ENCODE data around the gene TRMT2A. TPM values are rescaled to one million over a fixed set of nuclear protein-coding genes. Genes with fewer than 3 reads are reported as not detected.

TRMT2A gene
- polyA plus RNA-seq, 3 donors from 2014 or later: 22.7 to 33.7 (median 27.6) TPM

GRCh38 chr22:20126284-20127029, 9.4 kb upstream of the TRMT2A start:
- Mint-ChIP-seq H3K27ac (no peak overlapping the region), H3K36me3 (peaks cover 13 to 26% (median 15%) of the 10 kb centered on the region in 3 donors), H3K9me3 (peaks cover 0 to 5% (median 0%) of the 10 kb centered on the region in 6 donors), H3K27me3 (ENCODE audit: low read depth in 3 of 3) (peaks cover 24 to 26% (median 26%) of the 10 kb centered on the region in 3 donors), H3K4me3 (no peak overlapping the region), H3K4me1 (peaks cover 32 to 35% of the 10 kb centered on the region in 2 donors)
- no peak for DNase-seq

DNA sequence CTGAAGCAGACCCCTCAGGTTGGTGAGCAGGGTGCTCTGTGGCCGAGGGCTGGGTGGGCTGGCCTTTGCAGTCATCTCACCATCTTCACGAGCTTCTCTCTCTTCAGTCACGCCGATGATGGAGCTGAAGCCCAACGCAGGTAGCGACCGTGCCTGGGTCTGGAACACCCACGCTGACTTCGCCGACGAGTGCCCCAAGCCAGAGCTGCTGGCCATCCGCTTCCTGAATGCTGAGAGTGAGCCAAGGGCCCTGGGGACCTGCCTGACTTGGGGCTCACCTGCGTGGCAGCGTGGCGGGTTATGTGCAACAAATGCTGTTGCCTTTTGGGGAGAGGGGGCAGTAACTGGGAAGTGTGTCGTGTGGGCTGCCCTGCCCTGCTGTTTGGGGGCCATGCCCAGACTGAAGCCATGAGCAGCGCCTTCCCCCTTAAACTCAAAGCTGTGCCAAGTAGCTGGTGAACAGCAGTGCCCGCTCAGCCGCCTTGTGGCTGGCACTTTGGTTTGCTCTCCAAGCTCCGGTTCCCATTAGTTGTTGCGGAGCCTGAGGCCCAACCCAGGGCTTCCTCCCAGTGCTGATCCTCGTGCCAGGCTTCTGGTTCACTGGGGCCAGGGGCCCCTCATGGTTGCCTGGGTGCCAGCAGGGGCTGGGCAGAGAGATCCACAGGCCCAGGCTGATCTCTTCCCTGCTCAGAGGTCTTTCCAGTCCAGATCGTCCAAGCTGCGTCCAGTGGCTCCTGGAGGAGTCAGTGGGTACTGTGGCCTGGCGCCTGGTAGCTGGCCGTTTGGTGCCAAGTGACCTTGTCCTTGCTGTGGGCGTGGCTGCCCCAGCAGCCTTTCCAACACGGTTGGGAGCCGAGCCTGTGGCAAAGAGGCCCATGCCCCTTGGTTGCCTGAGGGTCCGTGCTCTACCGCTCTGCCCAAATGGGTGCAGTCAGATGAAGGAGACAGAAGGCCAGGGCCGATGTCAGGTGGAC, 8.5 kb upstream of the TRMT2A start:
- no peak for DNase-seq
- H3K4me1 Mint-ChIP-seq: peaks cover 32 to 37% of the 10 kb centered on the region in 2 donors
- peaks cover 0 to 5% (median 0%) of the 10 kb centered on the region in 6 donors for H3K9me3 Mint-ChIP-seq
- peaks cover 13 to 27% (median 15%) of the 10 kb centered on the region in 3 donors for H3K36me3 Mint-ChIP-seq
- no peak overlapping the region for H3K27ac Mint-ChIP-seq
- H3K4me3 Mint-ChIP-seq: no peak overlapping the region
- peaks cover 25 to 27% (median 26%) of the 10 kb centered on the region in 3 donors for H3K27me3 Mint-ChIP-seq (ENCODE audit: low read depth in 3 of 3)

DNA sequence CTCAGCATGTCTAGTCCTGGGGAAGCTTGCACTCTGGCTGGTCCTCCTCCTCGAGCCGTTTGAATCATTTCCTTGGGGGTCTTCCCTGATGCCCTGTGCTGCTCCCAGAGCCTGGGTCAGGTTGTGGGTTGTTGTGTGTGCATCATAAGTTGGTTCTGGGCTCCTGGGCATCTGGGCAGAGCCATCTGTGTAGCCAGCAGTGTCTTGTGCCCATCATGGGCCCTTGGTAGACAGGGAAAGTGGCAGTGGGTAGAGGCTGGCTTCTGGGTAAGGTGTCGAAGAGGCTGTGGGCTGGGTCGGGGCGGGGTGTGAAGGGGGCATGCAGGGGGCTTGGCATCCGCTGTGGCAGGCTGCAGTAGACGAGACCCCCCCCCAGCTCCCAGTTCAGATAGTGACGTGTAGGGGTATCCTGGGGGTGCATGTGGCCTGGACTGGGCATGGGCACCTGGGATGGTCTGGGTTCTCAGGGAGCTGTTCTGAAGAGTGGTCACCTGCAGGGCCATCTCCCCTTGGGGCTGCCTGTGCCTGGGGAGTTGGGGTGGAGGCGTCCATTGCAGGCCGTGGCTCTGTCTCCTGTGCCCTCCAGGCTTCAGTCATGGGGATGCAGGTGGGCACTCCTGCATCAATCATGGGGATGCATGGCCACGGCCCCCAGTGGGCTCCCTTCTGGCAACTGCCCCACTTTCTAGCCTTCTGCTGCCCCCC, 7.2 kb upstream of the TRMT2A start:
- no peak for DNase-seq
- Mint-ChIP-seq H3K4me1 (peaks cover 37 to 42% of the 10 kb centered on the region in 2 donors), H3K4me3 (peak overlapping the region in 3 of 5 donors; percentile 38 to 74 (median 41)), H3K9me3 (peaks cover 0 to 5% (median 0%) of the 10 kb centered on the region in 6 donors), H3K36me3 (peaks cover 13 to 34% (median 15%) of the 10 kb centered on the region in 3 donors), H3K27ac (peak overlapping the region in 5 of 6 donors; percentile 76 to 91 (median 87)), H3K27me3 (ENCODE audit: low read depth in 3 of 3) (peaks cover 26 to 30% (median 29%) of the 10 kb centered on the region in 3 donors)

DNA sequence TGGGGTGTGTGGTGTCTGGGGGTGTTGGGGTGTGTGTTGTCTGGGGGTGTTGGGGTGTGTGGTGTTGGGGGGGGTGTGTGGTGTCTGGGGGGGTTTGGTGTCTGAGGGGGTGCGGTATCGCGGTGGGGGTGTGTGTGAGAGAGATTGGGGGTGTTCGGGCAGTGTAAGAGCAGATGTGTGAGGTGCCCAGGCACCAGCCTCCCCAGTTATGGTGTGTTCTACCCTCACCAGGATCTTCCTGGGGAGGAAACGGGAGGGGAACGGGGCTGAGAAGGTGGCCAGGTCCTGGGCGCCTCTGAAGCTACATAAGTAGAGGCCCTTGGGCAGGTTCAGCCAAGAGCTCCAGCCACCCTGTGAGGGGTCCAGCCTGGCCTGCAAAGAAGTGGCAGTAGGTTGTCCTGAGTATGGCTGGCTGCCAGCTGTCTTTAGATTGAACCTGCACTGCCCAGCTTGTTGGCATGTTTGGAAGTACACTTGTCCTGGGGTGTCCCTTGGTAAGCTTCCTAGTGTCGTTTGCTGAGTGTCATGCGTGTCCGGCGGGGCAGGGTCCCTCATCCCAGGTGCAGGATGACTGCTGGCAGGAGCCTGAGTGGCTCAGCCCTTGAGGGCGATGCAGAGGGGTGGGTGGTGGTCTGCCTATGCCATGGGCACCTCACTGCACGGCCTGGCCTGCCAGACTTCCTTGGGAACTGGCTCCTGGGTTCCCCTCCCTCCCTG, 6.5 kb upstream of the TRMT2A start:
- Mint-ChIP-seq H3K27ac (peak overlapping the region; percentile 87 to 98 (median 90)), H3K4me3 (peak overlapping the region; percentile 57 to 74 (median 60)), H3K9me3 (peaks cover 0 to 5% (median 0%) of the 10 kb centered on the region in 6 donors), H3K4me1 (peaks cover 43 to 46% of the 10 kb centered on the region in 2 donors), H3K36me3 (peaks cover 13 to 34% (median 15%) of the 10 kb centered on the region in 3 donors), H3K27me3 (ENCODE audit: low read depth in 3 of 3) (peaks cover 26 to 30% (median 27%) of the 10 kb centered on the region in 3 donors)
- DNase-seq: no peak

DNA sequence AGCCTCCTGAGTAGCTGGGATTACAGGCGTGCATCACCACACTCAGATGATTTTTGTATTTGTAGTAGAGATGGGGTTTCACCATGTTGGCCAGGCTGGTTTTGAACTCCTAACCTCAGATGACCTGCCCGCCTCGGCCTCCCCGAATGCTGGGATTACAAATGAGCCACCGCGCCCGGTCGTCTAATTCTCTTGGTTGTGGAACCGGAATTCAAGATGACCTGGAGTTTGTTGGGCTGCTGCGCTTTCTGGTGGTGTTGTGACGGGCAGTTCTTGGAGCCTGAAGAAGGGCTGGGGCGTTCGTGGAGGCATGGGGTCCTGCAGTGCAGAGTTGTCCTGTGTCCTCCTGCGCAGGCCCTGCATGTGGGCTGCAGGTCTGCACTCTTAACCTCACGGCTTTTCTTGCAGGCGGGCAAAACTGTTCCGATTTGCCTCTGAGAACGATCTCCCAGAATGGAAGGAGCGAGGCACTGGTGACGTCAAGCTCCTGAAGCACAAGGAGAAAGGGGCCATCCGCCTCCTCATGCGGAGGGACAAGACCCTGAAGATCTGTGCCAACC, 4.9 kb upstream of the TRMT2A start:
- Mint-ChIP-seq H3K4me3 (peak overlapping the region in 3 of 5 donors; percentile 21 to 52 (median 42)), H3K36me3 (peaks cover 4 to 23% (median 15%) of the 10 kb centered on the region in 3 donors), H3K9me3 (peaks cover 0 to 5% (median 0%) of the 10 kb centered on the region in 6 donors), H3K27ac (peak overlapping the region; percentile 78 to 98 (median 92)), H3K4me1 (peaks cover 50 to 54% of the 10 kb centered on the region in 2 donors), H3K27me3 (ENCODE audit: low read depth in 3 of 3) (peaks cover 29 to 34% (median 33%) of the 10 kb centered on the region in 3 donors)
- no peak for DNase-seq

GRCh38 chr22:20118300-20119020, 1.4 kb upstream of the TRMT2A start:
- no peak for DNase-seq
- peaks cover 22 to 36% (median 34%) of the 10 kb centered on the region in 3 donors for H3K27me3 Mint-ChIP-seq (ENCODE audit: low read depth in 3 of 3)
- peaks cover 0 to 5% (median 0%) of the 10 kb centered on the region in 6 donors for H3K9me3 Mint-ChIP-seq
- peaks cover 46 to 53% of the 10 kb centered on the region in 2 donors for H3K4me1 Mint-ChIP-seq
- peak overlapping the region; percentile 72 to 89 (median 86) for H3K27ac Mint-ChIP-seq
- peaks cover 3 to 14% (median 8%) of the 10 kb centered on the region in 3 donors for H3K36me3 Mint-ChIP-seq
- H3K4me3 Mint-ChIP-seq: peak overlapping the region; percentile 82 to 86 (median 84)

DNA sequence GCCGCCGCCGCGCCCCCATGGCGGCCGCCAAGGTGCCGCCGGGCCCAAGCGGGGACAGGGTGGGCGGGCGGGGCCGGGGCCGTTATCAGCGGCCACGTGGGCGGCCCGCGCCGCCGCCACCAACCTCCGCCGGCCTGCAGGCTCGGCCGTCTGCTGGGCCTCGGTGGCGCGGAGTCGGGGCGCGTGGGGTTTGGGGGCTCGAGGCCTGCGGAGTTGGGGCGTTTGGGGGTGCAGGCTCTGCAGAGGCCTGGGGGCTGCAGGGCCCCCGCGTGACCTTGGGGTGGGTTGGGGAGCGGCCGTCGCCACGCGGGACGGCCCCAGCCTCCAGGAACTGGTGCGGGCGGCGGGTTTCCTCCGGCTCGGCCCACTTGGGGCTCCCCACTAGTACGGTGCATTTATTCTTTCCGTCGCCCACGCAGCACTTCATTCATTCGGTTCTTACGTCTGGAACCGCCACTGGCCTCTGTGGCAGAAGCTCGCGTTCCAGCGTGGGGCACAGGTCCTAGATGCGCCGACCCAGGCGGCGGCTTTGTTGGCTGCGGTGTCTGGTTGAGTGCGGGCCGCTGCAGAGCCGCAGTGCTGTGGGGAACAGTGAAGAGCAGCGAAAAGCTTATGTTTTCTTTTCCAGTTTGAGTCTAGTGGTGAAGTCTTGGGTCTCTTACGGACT, 740 bp upstream of the TRMT2A start:
- peak; percentile 56 to 61 (median 60) for DNase-seq
- peaks cover 1 to 11% (median 3%) of the 10 kb centered on the region in 3 donors for H3K36me3 Mint-ChIP-seq
- H3K27me3 Mint-ChIP-seq (ENCODE audit: low read depth in 3 of 3): peaks cover 15 to 29% (median 27%) of the 10 kb centered on the region in 3 donors
- peak overlapping the region; percentile 82 to 86 (median 84) for H3K4me3 Mint-ChIP-seq
- peaks cover 39 to 47% of the 10 kb centered on the region in 2 donors for H3K4me1 Mint-ChIP-seq
- peaks cover 0 to 2% (median 0%) of the 10 kb centered on the region in 6 donors for H3K9me3 Mint-ChIP-seq
- H3K27ac Mint-ChIP-seq: peak overlapping the region; percentile 72 to 89 (median 86)

- peak overlapping the region; percentile 85 to 92 (median 89) for H3K4me3 Mint-ChIP-seq
- peaks cover 3 to 18% (median 14%) of the 10 kb centered on the region in 3 donors for H3K27me3 Mint-ChIP-seq (ENCODE audit: low read depth in 3 of 3)
- peak overlapping the region; percentile 68 to 95 (median 87) for H3K27ac Mint-ChIP-seq
- H3K4me1 Mint-ChIP-seq: peaks cover 33 to 38% of the 10 kb centered on the region in 2 donors
- H3K36me3 Mint-ChIP-seq: peaks cover 0 to 8% (median 3%) of the 10 kb centered on the region in 3 donors
- H3K9me3 Mint-ChIP-seq: no peaks in the 10 kb centered on the region
- no peak for DNase-seq
Observed at GRCh38 chr22:20116376-20116950, 563 bp downstream of the TRMT2A start.

DNA sequence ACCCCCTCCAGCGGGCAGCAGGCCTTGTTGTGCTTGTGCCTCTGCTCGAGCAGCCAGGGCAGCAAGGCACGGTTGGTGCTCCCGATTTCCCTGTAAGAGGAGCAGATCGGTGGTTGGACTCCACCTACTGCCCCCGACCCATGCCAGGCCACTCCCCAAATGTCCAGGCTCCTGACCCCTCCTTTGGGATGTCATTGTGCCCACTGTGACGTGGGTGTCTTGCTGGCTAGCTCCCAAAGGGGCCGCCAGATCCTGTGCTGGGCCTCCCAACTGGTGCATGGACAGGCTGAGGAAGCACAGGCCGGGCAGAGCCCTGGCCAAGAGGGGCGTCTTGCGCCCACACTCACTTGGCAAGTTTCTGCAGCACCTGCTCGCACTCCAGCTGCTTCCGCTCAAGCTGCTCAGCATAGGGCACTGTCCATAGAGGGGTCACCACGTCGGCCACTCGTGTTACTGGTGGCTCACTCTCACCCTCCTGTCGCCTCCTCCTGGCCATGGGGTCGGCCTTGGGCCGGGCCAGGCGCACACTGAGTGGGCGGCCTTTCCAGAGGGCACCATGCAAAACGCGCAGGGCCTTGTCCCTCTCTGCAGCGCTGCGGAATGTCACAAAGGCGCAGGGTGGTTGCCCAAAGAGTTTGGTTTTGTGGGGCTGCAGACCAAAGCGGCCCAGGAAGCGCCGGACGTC, 1.2 kb downstream of the TRMT2A start, which contains the start of gene RANBP1:
Gene RANBP1, plus strand, starts transcription at position 414 of the 685 bp plus-strand sequence. Its CDS starts 81 bp downstream, at position 495.
- Mint-ChIP-seq H3K4me3 (peak within 1 kb of the TSS; percentile 85 to 92 (median 89)), H3K27ac (peak within 1 kb of the TSS; percentile 68 to 95 (median 87)), H3K27me3 (ENCODE audit: low read depth in 3 of 3) (peaks cover 3 to 17% (median 13%) of the 10 kb centered on the region in 3 donors), H3K9me3 (no peaks in the 10 kb centered on the region), H3K4me1 (peaks cover 38 to 39% of the 10 kb centered on the region in 2 donors), H3K36me3 (peaks cover 0 to 7% (median 3%) of the 10 kb centered on the region in 3 donors)
- no peak for DNase-seq

All from immature natural killer cell (primary cell).